NCI-H510A (cell line): ENCODE data around the gene RSF1.
"Not testable (repeated sequence)": the region's sequence is repeated elsewhere in the genome, so short reads cannot be mapped to it uniquely, and the experiment has no call there.

ENCODE experiments used
- DNase-seq: peaks from one replicate; lab custom pipeline; 2025; lab: John Stamatoyannopoulos, UW

RSF1 gene

DNA sequence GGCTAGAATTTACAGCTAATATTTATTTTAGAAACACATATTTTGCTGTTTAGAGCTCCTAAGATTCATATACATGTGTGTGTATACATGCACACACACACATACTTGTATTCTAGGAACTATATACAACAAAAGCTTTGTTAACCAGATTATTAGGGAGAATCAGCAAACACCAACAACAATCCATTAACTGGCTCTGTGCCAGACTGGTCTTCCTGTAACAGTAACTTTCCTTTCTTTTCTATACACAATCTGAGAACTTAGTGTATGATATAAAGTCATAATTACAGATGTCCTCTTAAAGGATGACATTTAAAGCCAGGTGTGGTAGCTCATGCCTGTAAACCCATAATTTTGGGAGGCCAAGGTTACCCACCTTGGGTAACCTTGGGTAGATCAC, 133.4 kb downstream of the RSF1 start:
- no peak for DNase-seq

DNA sequence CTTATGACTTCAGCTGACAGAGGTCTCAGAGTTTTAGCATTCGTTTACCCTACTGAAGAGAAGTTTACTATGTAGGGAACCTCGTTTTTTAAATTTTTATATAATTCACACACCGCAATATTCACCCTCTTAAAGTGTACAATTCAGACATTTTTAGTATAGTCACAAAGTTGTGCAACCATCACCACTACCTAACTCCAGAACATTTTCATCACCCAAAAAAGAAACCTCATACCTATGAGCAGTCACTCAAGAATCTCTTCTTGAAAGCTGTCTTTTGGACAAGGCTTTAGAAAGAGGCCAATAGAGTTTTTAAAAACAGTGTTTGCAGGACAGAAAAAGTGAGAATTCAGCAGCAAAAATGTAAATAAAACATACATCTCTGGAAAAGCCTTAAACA, 143.4 kb downstream of the RSF1 start:
- DNase-seq, result no peak

- no peak for DNase-seq
Measured at GRCh38 chr11:77672264-77672663, 148.3 kb downstream of the RSF1 start.

GRCh38 chr11:77669848-77670511, 150.5 kb downstream of the RSF1 start:
- no peak for DNase-seq

GRCh38 chr11:77668760-77669159, 151.8 kb downstream of the RSF1 start:
- DNase-seq, result no peak

DNA sequence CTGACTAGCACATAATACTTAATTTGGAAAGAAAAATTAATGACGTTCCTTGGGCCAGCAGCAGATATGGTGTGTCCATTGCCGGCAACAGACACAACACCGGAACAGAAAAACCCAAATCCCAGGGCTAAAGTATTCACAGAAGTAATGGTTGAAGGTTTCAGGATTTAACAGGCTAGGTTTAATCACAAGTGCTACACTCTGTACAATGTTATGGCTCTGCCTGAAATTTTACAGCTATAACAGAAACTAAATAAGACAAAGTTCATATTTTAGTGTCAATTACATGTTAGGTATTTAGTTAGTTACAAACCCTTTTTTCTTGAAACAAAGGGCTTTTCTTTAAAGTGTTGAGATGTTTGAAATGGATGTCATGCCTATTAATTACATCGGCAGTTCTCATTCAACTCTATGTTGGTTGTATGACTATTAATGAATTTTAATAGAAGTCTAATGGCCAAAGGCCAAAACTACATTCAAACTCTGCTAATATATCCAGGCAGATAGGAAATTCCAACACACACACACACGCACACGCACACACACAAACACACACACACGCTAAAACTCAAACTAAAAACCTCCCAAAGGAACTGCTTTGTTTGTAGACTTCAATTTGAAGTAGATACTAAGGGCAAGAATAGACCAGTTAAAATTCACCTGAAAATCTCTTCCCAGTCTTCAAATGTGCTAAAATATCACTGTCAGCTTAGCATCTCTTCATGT, 155.1 kb downstream of the RSF1 start:
- DNase-seq, result no peak

GRCh38 chr11:77661670-77662069, 158.9 kb downstream of the RSF1 start:
- no peak for DNase-seq

- no peak for DNase-seq
Measured at GRCh38 chr11:77660947-77661346, 159.6 kb downstream of the RSF1 start.

GRCh38 chr11:77658213-77659013, 162.1 kb downstream of the RSF1 start:
- no peak for DNase-seq

DNA sequence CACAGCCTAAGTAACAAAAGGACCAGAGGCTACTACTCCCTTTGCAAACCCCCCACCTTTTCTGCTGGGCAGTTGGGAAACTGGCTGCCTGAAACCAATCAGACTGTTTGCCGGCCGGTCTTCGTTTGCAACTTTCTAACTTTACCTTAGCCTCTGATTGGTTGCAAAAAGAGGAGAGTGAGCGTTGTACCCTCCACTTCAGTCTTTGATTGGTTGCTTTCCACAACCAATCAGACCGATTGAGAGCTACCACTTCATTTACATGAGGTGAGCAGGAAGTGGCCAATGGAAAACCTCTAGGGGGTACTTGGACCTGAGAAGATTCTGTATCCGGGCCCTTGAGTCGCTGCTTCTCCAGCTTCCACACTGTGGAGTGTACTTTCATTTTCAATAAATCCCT, 164.2 kb downstream of the RSF1 start:
- DNase-seq, result no peak

DNA sequence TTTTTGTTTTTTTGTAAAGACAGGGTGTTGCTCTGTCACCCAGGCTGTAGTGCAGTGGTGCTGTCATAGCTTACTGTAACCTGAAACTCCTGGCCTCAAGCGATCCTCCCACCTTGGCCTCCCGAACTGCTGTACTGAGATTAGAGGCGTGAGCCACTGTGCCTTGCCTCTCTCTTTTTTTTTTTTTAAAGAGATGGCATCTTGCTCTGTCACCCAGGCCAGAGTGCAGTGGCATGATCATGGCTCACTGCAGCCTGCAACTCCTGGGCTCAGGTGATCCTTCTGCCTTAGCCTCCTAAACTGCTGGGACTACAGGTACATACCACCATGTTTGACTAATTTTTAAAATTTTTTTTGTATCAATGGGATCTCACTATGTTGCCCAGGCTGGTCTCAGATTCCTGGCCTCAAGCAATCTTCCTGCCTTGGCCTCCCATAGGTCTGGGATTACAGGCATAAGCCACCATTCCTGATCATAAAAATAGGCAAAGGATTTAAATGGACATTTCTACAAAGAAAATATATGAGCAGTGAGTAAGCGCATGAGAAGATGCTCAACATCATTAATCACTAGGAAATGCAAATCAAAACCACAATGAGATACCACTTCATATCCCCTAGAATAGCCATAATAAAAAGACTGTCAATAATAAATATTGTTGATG, 165.6 kb downstream of the RSF1 start:
- no peak for DNase-seq

GRCh38 chr11:77650123-77650522, 170.4 kb downstream of the RSF1 start:
- DNase-seq, result no peak

- no peak for DNase-seq
Measured at GRCh38 chr11:77647654-77648305, 172.7 kb downstream of the RSF1 start.

GRCh38 chr11:77644887-77645286, 175.6 kb downstream of the RSF1 start:
- no peak for DNase-seq

DNA sequence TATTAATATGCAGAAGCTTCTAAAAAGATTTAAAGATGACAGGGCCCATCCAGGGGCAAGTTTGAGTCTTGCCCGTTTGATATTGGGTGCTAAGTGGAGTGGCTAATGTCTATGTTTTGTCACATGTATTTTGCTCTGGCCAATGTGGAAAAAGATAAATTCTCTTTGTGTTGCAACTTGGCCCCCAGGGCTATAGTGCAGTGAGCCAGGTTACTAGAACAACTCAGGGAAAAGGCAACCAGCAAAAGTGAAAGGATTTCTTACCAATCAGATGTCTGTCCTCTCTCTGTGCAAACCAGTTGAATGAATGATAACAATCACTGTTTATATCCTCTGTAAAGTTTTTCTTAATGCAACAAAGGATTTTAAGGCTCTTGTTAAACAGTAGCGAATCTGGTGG, 178.3 kb downstream of the RSF1 start:
- DNase-seq, result no peak

DNA sequence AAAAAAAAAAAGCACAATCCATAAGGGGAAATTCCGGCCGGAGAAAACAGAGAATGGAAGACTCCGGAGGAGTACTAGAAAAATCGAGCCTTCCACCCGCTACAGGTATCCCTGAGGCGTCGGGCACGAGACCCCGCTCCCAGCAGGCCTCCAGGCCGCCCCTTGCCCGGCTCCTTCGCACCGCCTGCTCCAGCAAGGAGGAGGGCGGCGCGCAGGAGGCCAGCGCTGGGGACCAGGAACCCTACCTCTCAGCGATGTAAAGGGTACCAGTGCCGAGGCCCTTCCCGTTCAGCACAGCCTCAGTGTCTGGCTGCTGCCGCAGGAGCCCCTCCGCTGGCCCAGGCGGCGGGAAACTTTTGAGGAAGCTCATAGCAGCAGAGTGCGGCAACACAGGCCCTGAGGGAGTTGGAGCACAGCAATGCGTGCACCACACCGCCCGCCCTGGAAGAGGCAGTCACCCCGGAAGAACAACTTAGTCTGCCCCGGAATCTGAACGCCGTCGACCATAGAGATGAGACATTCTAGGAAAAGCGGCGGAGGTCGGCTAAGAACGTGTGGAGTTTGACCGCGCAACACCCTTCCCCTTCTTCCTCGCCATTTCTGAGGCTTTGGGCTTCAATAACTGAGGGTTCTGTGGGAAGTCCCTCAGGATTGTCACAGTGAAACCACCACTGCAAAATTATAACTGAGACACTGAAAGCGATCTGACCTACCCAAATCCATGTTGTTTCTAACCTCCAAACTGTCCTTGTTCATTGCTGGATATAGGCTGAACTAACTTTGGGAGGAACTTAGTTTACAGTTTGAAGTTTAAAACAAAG, 183.0 kb downstream of the RSF1 start, which contains the start of gene CLNS1A:
Gene CLNS1A, minus strand, starts transcription at position 450 of the 821 bp plus-strand sequence. Its CDS starts 80 bp downstream, at position 370.
- DNase-seq, result peak; percentile 90

GRCh38 chr11:77636731-77637344, 183.7 kb downstream of the RSF1 start:
- no peak for DNase-seq

DNA sequence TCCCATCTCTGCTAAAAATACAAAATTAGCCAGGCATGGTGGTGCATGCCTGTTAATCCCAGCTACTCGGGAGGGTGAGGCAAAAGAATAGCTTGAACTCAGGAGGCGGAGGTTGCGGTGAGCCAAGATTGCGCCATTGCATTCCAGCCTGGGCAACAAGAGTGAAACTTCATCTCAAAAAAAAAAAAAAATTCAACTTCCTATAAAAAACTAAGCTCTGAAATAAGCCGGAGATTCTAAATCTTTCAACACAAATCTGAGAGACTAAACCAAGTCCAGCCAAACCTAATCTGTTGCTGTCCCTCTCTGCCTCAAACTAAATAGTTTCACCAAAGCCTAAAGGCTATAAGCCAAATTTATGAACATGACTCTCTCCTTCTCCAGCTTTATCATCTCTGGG, 186.6 kb downstream of the RSF1 start:
- not testable (repeated sequence) for DNase-seq

DNA sequence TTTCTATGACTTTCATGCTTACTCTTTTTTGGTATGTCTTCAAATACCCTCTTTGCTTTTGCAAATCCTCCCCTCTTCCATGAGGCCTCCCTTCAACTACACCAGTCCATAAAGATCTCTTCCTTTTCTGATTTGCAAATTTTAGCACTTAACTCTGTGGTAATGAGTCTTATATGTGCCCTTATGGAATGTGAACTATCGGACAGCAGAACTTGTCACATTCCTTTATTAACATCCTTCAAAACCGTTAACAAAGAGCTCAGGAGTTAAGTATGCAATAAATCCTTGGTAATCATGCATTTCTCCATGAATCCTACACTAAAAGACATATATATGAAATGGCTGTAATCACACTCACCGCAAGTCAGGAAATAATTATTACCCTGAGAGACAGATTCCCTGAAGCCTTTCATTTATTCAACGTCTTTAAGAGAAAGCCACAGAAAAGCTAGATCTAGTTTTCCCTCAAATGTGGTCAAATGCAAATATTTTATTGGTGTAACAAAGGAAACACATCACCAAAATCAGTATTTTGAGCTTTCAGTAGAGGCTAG, 190.3 kb downstream of the RSF1 start:
- DNase-seq, result no peak

GRCh38 chr11:77619576-77620198, 200.8 kb downstream of the RSF1 start:
- DNase-seq, result peak; percentile 21
